HFFc6 (cell line): ENCODE data around the gene RBM20. TPM values are rescaled to one million over a fixed set of nuclear protein-coding genes. Genes with fewer than 3 reads are reported as not detected.

ENCODE experiments used
- DNase-seq: peaks from one replicate; pipeline ENCODE4 v3.0.0-alpha.2; 2018
- H3K27ac Mint-ChIP-seq: 2 replicates; pipeline ENCODE4 v1.8.0; 2020; ENCODE audit warnings: mild to moderate bottlenecking, mixed read lengths
- H3K27me3 Mint-ChIP-seq: 2 replicates; pipeline ENCODE4 v1.8.0; 2021; ENCODE audit warnings: mild to moderate bottlenecking, moderate library complexity, mixed read lengths; ENCODE audit not compliant: insufficient read depth
- H3K36me3 Mint-ChIP-seq: 2 replicates; pipeline ENCODE4 v1.8.0; 2021; ENCODE audit warnings: low read depth, mixed read lengths
- H3K4me1 Mint-ChIP-seq: 2 replicates; pipeline ENCODE4 v1.8.0; 2020; ENCODE audit warnings: low read depth, mixed read lengths
- H3K4me3 Mint-ChIP-seq: 2 replicates; pipeline ENCODE4 v1.8.0; 2020; ENCODE audit warnings: mild to moderate bottlenecking, moderate library complexity, mixed read lengths
- H3K9me3 Mint-ChIP-seq: 2 replicates; pipeline ENCODE4 v1.8.0; 2020; ENCODE audit warnings: mild to moderate bottlenecking, mixed read lengths
- total RNA-seq, 6 experiments: library from RNA; stranded (reverse); fragmentation: NEBNext Ultra II Directional; extraction: Animal tissue kit (Norgen Biotek cat#: 25700); gene quantifications; 2 replicates in 1 of 6; 3 replicates in 5 of 6; pipeline ENCODE4 v1.2.3, GENCODE V29; 2021
- TF ChIP-seq, protein P1 (sequence below): fragments of 200-600 bp; sonication (generic); IDR thresholded peaks from 2 replicates; pipeline ENCODE4 v1.5.0; 2021; ENCODE audit warnings: antibody characterized with exemption, mild to moderate bottlenecking

The RBM20 gene
- total RNA-seq, 6 experiments from 2014 or later: not detected

DNA sequence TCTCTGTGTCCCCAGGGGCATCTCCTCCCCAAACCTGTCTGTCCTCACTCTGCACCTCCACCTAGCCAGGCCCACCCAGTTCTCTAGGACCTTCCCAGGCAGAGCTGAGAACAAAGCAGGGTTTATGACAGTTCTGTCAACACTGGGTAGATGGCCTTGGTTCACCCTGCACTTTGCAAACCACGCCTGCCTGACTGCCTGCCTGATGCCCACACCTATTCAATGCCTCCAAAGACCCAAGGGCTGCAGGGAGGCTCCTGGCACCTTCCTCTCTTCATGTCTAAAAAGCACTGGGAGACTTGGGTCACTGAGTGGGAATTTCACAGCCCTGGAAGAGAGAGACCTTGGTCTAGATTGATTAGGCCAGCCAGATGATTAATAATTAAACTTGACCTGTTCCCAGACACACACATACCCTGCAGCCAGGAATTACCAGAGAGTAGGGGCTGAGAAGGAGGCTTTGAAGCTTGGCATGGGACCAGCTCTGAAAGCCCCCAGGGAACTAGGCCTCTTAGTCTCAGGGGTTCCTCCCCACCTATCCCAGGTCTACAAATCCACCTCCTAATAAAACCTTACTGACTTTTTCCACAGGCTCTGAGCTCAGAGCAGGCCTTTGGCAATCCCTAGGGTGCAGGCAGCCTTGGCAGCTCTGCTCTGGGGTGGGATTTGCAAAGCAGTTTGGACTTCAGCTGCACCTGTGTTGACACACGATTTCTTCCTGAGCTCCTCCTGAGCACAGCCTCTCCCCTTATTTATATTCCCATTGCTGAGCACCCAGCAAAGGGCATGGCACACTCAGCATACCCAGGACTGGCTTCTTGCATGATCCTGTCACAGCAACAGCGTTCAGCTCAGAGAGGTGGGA is 201.9 kb downstream of the RBM20 start:
- no peaks in the 10 kb centered on the region for H3K9me3 Mint-ChIP-seq
- TF ChIP-seq, protein P1, sequence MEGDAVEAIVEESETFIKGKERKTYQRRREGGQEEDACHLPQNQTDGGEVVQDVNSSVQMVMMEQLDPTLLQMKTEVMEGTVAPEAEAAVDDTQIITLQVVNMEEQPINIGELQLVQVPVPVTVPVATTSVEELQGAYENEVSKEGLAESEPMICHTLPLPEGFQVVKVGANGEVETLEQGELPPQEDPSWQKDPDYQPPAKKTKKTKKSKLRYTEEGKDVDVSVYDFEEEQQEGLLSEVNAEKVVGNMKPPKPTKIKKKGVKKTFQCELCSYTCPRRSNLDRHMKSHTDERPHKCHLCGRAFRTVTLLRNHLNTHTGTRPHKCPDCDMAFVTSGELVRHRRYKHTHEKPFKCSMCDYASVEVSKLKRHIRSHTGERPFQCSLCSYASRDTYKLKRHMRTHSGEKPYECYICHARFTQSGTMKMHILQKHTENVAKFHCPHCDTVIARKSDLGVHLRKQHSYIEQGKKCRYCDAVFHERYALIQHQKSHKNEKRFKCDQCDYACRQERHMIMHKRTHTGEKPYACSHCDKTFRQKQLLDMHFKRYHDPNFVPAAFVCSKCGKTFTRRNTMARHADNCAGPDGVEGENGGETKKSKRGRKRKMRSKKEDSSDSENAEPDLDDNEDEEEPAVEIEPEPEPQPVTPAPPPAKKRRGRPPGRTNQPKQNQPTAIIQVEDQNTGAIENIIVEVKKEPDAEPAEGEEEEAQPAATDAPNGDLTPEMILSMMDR: no peak
- peaks cover 3% of the 10 kb centered on the region; the same call in 1 of the 2 replicates for H3K4me1 Mint-ChIP-seq
- H3K27me3 Mint-ChIP-seq: peaks cover 23% of the 10 kb centered on the region
- H3K36me3 Mint-ChIP-seq: no peaks in the 10 kb centered on the region
- no peak for DNase-seq
- no peak overlapping the region for H3K27ac Mint-ChIP-seq
- no peak overlapping the region for H3K4me3 Mint-ChIP-seq

GRCh38 chr10:110847374-110847773 is 203.2 kb downstream of the RBM20 start:
- Mint-ChIP-seq H3K36me3 (no peaks in the 10 kb centered on the region), H3K27me3 (peaks cover 23% of the 10 kb centered on the region), H3K4me3 (no peak overlapping the region), H3K9me3 (no peaks in the 10 kb centered on the region), H3K27ac (no peak overlapping the region), H3K4me1 (peaks cover 9% of the 10 kb centered on the region)
- no peak for DNase-seq
- TF ChIP-seq, protein P1: no peak

GRCh38 chr10:110848106-110848505 is 204.0 kb downstream of the RBM20 start:
- H3K9me3 Mint-ChIP-seq: no peaks in the 10 kb centered on the region
- H3K36me3 Mint-ChIP-seq: no peaks in the 10 kb centered on the region
- H3K27ac Mint-ChIP-seq: no peak overlapping the region
- DNase-seq: no peak
- TF ChIP-seq, protein P1: no peak
- H3K4me1 Mint-ChIP-seq: peaks cover 16% of the 10 kb centered on the region
- H3K27me3 Mint-ChIP-seq: peaks cover 21% of the 10 kb centered on the region
- no peak overlapping the region for H3K4me3 Mint-ChIP-seq

DNA sequence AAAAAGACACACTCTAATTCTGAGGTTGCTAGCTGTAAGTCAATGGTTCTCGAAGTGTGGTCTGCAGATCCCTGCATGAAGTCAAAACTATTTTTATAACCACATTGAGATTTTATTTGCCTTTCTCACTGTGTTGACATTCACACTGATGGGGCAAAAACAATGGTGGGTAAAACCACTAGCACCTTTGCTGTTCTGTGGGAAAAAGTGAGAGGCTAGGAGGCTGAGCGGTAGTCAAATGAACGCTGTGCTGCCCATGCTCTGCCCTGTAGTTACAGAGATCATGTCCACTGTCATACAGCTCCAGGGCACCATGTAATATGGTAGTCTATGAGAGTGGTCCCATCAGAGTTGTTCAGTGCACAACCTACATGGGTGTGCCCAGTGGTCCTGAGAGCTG is 206.0 kb downstream of the RBM20 start:
- Mint-ChIP-seq H3K27ac (no peak overlapping the region), H3K36me3 (no peaks in the 10 kb centered on the region), H3K4me3 (no peak overlapping the region), H3K4me1 (peaks cover 16% of the 10 kb centered on the region), H3K27me3 (peaks cover 21% of the 10 kb centered on the region), H3K9me3 (no peaks in the 10 kb centered on the region)
- DNase-seq: no peak
- TF ChIP-seq, protein P1: no peak

DNA sequence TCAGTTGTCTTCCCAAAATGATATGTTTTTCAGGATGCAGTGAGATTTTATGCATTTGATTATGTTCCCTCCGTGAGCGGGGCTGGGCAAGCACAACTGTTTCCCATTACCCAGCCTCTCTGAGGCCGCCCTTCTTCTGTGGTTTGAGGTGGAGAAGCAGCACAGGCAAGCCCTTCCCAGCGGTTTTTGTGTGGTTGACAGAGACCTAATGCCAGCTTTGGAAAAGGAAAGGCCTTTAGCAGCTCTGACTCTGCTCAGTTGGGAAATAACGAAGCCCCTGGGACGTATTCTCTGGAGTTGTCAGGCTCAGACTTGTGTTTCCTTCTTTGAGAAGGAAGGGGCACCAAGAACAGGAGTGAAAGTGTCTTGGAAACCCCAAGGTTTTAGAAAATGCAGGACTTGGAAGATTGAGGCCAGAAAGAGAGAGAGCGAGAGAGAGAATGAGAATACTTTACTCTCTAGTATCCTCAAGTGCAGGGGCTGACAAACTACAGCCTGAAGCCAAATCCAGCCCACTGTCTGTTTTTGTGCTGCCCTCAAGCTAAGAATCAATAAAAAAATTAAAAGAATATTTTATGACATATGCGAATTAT is 207.0 kb downstream of the RBM20 start:
- H3K36me3 Mint-ChIP-seq: no peaks in the 10 kb centered on the region
- no peak overlapping the region for H3K27ac Mint-ChIP-seq
- H3K9me3 Mint-ChIP-seq: no peaks in the 10 kb centered on the region
- DNase-seq: no peak
- TF ChIP-seq, protein P1: no peak
- H3K4me3 Mint-ChIP-seq: no peak overlapping the region
- H3K4me1 Mint-ChIP-seq: peaks cover 16% of the 10 kb centered on the region
- peaks cover 21% of the 10 kb centered on the region for H3K27me3 Mint-ChIP-seq
